ENCODE data around the gene SIRT4.

The SIRT4 gene

GRCh38 chr12:120278137-120279069, 23.7 kb upstream of the SIRT4 start:
- DNase-seq (ENCODE audit: low read depth in 2 of 2): no peak

DNA sequence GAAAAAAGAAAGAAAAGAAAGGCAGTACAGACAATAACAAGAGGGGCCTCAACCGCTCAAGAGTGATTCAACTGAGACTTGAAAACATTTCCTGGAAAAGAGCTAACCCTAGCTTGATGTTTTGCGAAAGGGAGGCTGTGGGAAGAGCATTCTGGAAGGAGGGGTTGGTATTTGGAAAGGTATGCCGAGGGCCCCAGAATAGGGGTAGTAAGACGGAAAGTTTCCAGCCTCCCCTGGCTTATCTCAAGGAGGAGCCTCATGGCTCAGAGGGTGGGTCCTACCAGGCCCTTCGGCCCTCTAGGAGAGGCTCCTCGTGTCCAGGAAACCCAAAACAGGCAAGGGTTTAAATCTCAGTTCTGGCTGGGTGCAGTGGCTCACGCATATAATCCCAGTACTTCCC, 18.8 kb upstream of the SIRT4 start:
- DNase-seq (ENCODE audit: low read depth in 2 of 2): no peak

- DNase-seq (ENCODE audit: low read depth in 2 of 2): no peak
Observed at GRCh38 chr12:120284381-120284780, 17.7 kb upstream of the SIRT4 start.

DNA sequence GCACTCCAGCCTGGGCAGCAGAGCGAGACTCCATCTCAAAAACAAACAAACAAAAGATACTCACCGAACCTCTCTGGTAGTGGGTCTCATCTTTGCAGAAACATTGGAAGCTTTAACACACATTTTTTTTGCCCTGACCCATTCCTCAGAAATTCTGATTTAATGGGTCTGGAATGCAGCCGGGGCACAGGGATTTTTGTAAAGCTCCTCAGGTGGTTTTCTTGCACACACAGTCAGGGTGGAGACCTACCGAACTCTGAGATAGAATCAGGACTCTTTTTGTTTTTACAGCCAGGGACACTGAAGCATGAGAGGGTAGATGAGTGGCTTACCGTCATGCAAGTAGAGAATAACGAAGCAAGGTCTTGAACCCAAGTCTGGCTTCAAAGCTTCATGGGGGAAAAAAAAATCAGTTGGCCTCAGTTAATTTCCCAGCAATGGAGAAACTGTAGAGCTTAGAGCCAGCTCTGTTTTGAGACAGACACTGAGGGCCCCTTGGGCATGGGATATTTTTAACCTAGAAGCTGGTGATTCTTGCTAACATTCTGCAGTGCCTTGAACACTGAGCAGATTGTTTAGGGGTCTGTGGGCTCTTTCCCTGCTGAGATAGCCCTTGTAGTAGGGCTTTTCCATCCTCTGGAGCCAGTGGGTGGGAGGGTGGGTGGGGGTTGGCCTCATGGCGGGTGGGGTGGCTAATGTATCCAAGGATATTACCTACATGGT, 15.2 kb upstream of the SIRT4 start:
- DNase-seq (ENCODE audit: low read depth in 2 of 2): no peak

- DNase-seq (ENCODE audit: low read depth in 2 of 2): no peak
Observed at GRCh38 chr12:120287491-120287890, 14.6 kb upstream of the SIRT4 start.

DNA sequence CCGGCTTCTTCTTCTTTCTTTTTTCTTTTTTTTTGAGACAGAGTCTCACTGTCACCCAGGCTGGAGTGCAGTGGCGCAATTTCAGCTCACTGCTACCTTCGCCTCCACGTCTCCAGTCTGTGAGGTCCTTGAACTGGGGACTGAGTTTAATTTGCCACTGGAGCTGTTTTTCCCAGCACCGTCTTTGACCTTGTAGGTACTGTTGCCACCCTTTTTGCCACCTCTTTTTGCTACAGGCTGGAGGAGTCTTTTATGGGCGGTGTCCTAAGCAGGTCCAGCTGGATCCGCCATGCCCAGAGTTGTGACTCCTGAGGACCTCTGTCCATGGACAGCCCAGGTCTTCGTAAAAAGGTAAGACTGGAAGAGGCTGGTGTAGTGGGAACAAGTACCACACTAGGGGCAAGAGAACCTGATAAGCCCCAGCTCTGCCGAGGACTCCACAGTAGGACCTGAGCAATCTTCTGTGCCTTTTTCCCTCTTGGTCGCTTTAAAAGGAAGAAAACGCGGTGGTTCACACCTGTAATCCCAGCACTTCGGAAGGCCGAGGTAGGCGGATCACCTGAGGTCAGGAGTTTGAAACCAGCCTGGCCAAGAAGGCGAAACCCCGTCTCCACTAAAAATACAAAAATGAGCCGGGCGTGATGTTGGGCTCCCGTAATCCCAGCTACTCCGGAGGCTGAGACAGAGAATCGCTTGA, 11.4 kb upstream of the SIRT4 start:
- peak; percentile 8 to 11 for DNase-seq (ENCODE audit: low read depth in 2 of 2)

GRCh38 chr12:120292411-120292660, 9.8 kb upstream of the SIRT4 start:
- no peak for DNase-seq (ENCODE audit: low read depth in 2 of 2)

DNA sequence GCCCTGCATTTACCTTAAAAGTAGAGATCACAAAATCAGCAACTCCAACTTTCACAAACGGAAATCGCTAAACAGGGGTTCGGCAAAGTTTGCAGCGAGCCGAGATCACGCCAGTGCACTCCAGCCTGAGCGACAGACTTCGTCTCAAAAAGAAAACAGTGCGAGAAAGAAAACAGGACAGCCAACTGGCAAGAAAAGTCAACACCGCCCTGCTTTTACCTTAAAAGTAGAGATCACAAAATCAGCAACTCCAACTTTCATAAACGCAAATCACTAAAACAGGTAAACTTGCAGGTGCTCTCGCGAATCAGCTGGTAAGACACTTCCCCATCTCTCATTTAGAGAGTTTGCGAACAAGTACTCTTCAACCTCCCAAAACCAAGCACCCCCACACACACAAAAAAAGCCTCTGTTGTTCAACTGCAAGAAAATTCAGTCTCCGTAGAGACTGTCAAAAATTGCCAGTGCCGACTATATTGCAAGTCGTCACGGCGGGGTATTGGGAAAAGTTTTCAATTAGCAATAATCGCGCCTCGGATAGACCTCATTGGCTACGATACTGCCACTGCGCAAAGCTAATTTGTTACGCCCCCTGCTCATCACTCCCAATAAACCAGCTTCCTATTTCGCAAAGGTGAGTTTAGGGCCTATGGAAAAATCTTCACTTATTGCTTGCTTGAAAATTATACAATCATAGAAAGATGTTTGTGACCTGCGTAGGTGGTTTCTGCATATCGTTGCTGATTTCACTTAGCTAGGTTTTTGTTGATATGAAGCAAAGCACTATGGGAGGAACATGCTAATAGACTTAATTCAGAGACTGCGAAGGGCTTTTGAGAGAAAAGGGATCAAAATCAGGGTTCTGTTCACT, 9.2 kb upstream of the SIRT4 start, which contains the start of gene RNU4-1:
Gene RNU4-1 (minus strand): TSS at position 577 of the 871 bp plus-strand sequence.
- peak; percentile 51 to 74 for DNase-seq (ENCODE audit: low read depth in 2 of 2)

GRCh38 chr12:120314220-120314619, 12.1 kb downstream of the SIRT4 start:
- DNase-seq (ENCODE audit: low read depth in 2 of 2): no peak

DNA sequence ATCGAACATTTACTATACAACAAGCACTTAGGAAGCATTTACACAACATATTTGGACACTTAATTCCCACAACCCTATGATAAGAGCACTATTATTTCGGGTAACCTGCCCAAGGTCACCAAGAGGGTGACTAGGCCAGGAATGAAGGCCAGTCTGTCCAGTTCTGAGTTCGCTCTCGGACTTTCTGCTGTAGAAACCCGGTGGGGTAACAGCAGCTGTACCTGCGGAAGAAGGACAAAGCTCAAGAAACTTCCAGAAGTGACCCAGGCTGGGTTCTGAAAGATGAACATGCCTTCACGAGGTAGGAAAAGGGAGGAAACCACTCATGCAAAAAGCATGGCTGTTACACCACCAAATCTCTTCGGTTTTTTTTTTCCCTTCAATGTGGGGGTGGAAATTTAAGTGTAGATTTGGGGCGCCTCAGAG, 14.7 kb downstream of the SIRT4 start:
- DNase-seq (ENCODE audit: low read depth in 2 of 2): no peak

DNA sequence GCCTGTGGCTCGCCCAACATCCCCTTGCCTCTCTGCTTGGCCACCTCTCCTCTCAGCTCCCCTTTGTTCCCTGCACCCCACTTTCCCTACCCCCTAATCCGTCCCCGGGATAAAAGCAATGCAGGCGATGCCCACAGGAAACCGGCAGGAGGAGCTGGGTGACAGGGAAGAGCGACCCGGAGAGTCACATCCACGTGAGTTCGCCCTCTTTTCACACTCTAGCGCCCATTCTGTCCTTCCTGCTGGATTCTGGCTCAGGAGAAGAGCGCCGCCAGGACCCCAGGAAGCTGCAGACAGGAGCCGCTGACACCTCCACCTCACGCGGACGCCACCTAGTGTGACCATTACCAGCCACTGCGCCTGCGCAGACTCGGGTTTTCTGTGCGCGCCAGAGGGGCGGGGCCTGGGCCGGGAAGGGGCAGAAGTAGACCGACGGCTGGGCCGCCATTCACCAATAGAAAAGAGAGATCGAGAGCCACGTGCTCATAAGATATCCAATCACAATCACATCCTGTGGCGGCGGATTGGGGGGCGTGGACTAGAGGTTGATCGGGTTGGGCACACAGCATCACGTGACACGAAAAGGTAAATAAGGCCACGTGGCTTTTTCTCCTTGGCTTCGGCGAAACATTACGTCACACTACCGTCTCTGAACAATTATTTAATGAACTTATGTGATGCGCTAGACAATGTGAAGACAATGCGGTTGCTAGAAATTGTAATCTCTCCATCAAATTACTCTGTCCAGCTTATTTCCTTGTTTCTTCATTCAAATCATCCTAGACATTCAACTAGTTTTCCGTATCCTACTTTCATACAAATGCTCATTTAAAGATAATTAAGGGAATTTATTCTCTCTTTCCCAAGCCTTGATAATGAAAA, 15.3 kb downstream of the SIRT4 start:
- DNase-seq (ENCODE audit: low read depth in 2 of 2): peak; percentile 99 to 100

DNA sequence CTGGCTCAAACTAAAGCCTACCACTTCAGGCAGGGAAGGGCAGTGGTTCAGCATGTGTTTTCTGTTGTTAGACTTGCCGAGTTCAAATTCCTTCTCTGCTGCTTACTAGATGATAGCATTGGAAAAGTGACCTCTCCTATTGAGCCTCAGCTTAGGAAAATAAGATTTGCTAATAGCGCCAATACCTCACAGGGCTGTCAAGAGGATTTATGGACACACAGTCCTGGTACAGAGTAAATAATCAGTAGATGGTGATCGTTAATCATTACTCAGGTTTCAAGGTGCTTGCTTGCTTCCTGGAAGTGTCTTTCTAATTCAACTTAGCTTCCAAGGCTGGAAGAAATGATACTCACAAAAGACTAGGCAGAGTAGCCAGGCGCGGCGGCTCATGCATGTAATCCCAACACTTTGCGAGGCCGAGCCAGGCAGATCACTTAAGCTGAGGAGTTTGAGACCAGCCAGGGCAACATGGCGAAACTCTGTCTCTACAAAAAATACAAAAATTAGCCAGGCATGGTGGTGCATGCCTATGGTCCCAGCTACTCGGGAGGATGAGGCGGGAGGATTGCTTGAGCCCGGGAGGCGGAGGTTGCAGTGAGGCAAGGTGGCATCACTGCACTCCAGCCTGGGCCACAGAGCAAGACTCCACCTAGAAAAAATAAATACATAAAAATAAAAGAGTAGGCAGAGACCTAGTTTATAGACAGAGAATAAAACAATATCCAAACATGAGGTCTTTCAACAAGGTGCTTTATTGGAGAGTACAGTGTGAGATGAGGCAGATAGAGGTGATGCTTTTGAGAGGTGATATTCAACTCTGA, 19.5 kb downstream of the SIRT4 start:
- no peak for DNase-seq (ENCODE audit: low read depth in 2 of 2)

DNA sequence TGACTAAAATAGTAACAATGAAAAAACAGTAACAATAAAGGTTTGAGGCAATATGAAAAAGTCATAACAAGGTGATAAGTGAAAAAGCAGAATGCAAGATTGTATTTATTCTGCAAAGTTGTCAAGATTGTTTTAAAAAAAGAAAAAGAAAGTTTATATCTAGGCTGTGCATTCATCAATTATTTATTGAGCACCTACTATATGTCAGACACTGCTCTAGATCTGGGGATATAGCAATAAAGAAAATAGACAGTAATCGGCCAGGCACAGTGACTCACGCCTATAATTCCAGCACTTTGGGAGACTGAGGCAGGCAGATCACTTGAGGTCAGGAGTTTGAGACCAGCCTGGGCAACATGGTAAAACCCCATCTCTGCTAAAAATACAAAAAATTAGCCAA, 21.7 kb downstream of the SIRT4 start:
- no peak for DNase-seq (ENCODE audit: low read depth in 2 of 2)

DNA sequence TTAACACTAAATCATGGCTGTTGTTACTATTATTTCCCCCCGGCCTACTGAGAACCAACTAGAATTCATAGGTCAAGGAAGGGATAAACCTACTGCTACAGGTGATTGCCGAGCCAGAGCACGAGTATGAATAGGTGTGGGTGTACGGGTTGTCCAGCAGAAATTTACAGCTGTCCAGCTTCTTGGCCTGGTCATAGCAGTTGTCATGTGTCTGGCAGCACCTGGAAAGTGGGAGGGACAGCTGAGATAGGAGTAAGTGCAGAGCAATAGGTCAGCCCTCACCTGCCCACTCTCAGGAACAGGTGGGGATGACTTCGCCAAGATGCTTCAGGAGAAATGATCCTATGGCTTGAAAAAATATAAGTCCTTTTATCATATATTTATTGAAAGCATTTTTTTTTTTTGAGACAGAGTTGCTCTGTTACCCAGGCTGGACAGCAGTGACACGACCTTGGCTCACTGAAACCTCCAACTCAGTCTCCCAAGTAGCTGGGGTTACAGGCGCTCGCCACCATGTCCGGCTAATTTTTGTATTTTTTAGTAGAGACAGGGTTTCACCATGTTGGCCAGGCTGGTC, 22.8 kb downstream of the SIRT4 start:
- no peak for DNase-seq (ENCODE audit: low read depth in 2 of 2)

DNA sequence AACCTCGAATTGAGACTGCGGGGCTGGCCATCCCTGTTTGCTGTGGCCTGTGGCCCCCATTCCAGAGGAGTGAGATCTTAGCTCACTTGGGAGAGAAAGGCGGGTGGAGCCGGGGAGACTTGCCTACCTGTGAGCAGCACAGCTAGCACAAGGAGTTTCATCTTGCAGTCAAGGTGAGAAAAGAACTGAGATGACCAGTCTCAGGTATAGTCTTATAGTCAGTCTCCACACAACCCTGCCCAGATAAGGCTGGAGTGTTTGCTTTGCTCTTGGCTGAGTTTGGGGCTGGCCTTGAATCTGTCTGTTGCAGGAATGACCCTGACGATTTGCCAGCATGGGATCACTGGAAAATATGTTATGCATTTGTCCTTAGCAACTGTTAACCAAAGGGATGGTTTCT, 25.5 kb downstream of the SIRT4 start, which contains the start of gene PLA2G1B:
Gene PLA2G1B (minus strand): TSS at position 187 of the 400 bp plus-strand sequence. CDS start 26 bp downstream, at position 161.
- no peak for DNase-seq (ENCODE audit: low read depth in 2 of 2)

DNA sequence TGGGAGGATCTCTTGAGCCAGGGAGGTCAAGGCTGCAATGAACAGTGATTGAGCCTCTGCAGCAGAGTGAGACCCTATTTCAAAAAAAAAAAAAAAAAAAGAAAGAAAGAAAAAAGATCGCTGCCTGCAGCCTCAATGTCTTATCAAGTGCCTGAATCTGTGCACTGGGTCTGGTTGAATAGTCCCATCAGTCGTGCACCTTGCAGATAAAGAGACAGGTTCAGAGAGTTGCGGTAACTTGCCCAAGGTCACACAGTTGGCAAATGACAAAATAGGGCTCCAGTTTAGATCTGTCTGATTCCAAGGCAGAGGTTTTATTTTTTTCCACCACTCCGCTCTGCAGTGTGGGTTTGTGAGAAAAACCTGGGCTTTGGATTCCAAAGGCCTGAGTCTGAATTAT, 26.1 kb downstream of the SIRT4 start:
- no peak for DNase-seq (ENCODE audit: low read depth in 2 of 2)

DNA sequence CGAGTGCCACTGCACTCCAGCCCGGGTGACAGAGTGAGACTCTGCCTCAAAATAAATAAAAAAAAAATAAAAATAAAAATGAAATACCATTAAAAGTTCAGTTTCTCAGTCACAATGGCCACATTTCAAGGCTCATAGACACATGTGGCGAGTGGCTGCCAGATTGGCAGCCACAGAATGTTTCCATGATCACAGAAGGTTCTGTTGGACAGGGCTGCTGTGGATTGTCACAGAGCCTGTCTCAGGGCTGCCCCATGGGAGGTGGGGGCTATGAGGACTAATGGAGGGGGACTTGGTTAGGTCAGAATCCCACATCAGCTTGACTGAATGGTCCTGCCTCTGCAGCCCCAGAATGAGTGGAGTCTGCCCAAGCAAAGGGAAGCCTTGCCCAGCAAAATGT, 29.3 kb downstream of the SIRT4 start:
- DNase-seq (ENCODE audit: low read depth in 2 of 2): no peak

DNA sequence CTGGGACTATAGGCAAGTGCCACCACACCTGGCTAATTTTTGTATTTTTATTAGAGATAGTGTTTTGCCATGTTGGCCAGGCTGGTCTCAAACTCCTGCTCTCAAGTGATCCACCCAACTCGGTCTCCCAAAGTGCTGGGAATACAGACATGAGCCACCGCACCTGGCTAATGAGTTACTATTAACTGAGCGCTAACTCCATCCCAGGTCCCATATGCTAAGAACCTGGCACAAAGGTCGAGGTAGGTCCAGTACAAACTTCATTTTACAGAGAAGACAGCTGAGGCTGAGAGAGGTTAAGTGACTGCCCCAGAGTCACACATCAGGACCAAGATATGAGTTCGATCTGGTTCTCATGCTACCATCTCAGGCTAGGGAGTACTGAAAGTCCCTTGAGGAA, 29.9 kb downstream of the SIRT4 start:
- no peak for DNase-seq (ENCODE audit: low read depth in 2 of 2)

DNA sequence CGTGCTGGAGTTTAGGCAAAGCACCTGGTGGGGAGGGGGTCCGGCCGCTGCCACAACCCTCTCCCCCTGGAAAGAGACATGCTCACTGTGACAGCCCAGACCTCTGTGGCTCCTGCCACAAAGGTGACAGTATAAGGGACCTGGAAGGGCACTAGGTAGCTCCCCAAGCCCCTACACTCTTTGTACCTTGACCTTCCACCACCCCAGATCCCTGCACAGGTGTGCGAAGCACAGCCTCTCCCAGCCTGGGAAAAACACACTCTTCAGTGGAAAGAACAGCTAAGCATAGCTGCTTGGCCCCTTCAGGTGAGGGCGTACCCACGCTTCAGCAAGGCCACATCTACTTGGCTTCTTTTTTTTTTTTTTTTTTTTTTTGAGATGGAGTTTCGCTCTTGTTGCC, 30.4 kb downstream of the SIRT4 start:
- DNase-seq (ENCODE audit: low read depth in 2 of 2): no peak
